Astrocyte (in vitro differentiated cells and primary cell): ENCODE measurements around the gene LRG1. TPM values are rescaled to one million over a fixed set of nuclear protein-coding genes. Genes with fewer than 3 reads are reported as not detected.

Source experiments
- DNase-seq: peaks from one replicate; pipeline ENCODE4 v3.0.0-alpha.2; 2010; ENCODE audit warnings: low read depth
- FAIRE-seq: peaks from 2 replicates; lab custom pipeline; 2011; peaks lifted over from hg19 to GRCh38; lab: Jason Lieb, UNC
- H2AFZ ChIP-seq: 2 replicates; pipeline ENCODE4 v1.6.0; 2012; ENCODE audit warnings: low read depth, low read length, inconsistent platforms
- H3K27ac ChIP-seq: 2 replicates; pipeline ENCODE4 v1.5.1; 2011; ENCODE audit warnings: low read depth, low read length, inconsistent platforms
- H3K27me3 ChIP-seq: 2 replicates; pipeline ENCODE4 v1.6.0; 2011; ENCODE audit warnings: low read length, inconsistent platforms; ENCODE audit not compliant: insufficient read depth
- H3K36me3 ChIP-seq: 2 replicates; pipeline ENCODE4 v1.5.1; 2011; ENCODE audit warnings: low read length, inconsistent platforms; ENCODE audit not compliant: insufficient read depth
- H3K4me1 ChIP-seq: 2 replicates; pipeline ENCODE4 v1.5.1; 2011; ENCODE audit warnings: low read length, inconsistent platforms; ENCODE audit not compliant: insufficient read depth
- H3K4me2 ChIP-seq: 2 replicates; pipeline ENCODE4 v1.6.0; 2012; ENCODE audit warnings: low read length, inconsistent platforms
- H3K4me3 ChIP-seq: 2 replicates; pipeline ENCODE4 v1.5.1; 2011; ENCODE audit warnings: low read depth, mild to moderate bottlenecking, low read length, inconsistent platforms; ENCODE audit not compliant: insufficient read depth
- H3K79me2 ChIP-seq: 2 replicates; pipeline ENCODE4 v1.6.0; 2012; ENCODE audit warnings: mild to moderate bottlenecking, low read length, inconsistent platforms; ENCODE audit not compliant: insufficient read depth
- H3K9ac ChIP-seq: 2 replicates; pipeline ENCODE4 v1.6.0; 2012; ENCODE audit warnings: mild to moderate bottlenecking, low read length, inconsistent platforms
- H3K9me3 ChIP-seq: 2 replicates; pipeline ENCODE4 v1.5.1; 2012; ENCODE audit warnings: low read depth, mild to moderate bottlenecking, low read length, inconsistent platforms; ENCODE audit not compliant: insufficient read depth
- H4K20me1 ChIP-seq: 2 replicates; pipeline ENCODE4 v1.6.0; 2012; ENCODE audit warnings: low read length, inconsistent platforms; ENCODE audit not compliant: insufficient read depth
- H3K27ac Mint-ChIP-seq: one replicate; pipeline ENCODE4 v1.8.0; 2021; ENCODE audit warnings: mild to moderate bottlenecking, mixed read lengths; ENCODE audit not compliant: unreplicated experiment
- H3K27me3 Mint-ChIP-seq: one replicate; pipeline ENCODE4 v1.8.0; 2021; ENCODE audit warnings: low read depth, mixed read lengths; ENCODE audit not compliant: unreplicated experiment
- H3K36me3 Mint-ChIP-seq: one replicate; pipeline ENCODE4 v1.8.0; 2021; ENCODE audit warnings: low read depth, mixed read lengths; ENCODE audit not compliant: unreplicated experiment
- H3K4me1 Mint-ChIP-seq: one replicate; pipeline ENCODE4 v1.8.0; 2021; ENCODE audit warnings: low read depth, mixed read lengths; ENCODE audit not compliant: unreplicated experiment
- H3K4me3 Mint-ChIP-seq: one replicate; pipeline ENCODE4 v1.8.0; 2021; ENCODE audit warnings: mild to moderate bottlenecking, moderate library complexity, mixed read lengths; ENCODE audit not compliant: unreplicated experiment
- H3K9me3 Mint-ChIP-seq: one replicate; pipeline ENCODE4 v1.8.0; 2021; ENCODE audit warnings: mild to moderate bottlenecking, mixed read lengths; ENCODE audit not compliant: unreplicated experiment
- CTCF ChIP-seq: IDR thresholded peaks from 2 replicates; pipeline ENCODE4 v1.5.1; 2011; ENCODE audit warnings: low read depth, mild to moderate bottlenecking, inconsistent platforms, low read length, moderate library complexity; ENCODE audit not compliant: insufficient read depth
- EZH2 ChIP-seq: IDR thresholded peaks from 2 replicates; pipeline ENCODE4 v1.6.1; 2012; ENCODE audit warnings: mild to moderate bottlenecking, low read length, inconsistent platforms; ENCODE audit not compliant: insufficient read depth
- total RNA-seq: library from RNA; stranded (reverse); gene quantifications from 2 replicates; pipeline ENCODE4 v1.2.1, GENCODE V29; 2021

The LRG1 gene
- total RNA-seq, 1 donor from 2014 or later: 0.14 TPM

- H3K9ac ChIP-seq: no peak overlapping the region
- no peak overlapping the region for H3K4me3 ChIP-seq
- H3K79me2 ChIP-seq: no peaks in the 10 kb centered on the region
- H3K4me1 Mint-ChIP-seq: peaks cover 4% of the 10 kb centered on the region
- H3K27ac Mint-ChIP-seq: no peak overlapping the region
- FAIRE-seq: no peak
- H3K9me3 Mint-ChIP-seq: no peaks in the 10 kb centered on the region
- no peak overlapping the region for H3K4me2 ChIP-seq
- peaks cover 2% of the 10 kb centered on the region for H3K36me3 Mint-ChIP-seq
- no peaks in the 10 kb centered on the region for H3K36me3 ChIP-seq
- no peaks in the 10 kb centered on the region for H4K20me1 ChIP-seq
- no peaks in the 10 kb centered on the region for H3K27me3 Mint-ChIP-seq
- no peak overlapping the region for H2AFZ ChIP-seq
- TF ChIP-seq CTCF (no peak), EZH2 (no peak)
- H3K27ac ChIP-seq: no peak overlapping the region
- no peaks in the 10 kb centered on the region for H3K9me3 ChIP-seq
- H3K27me3 ChIP-seq: no peaks in the 10 kb centered on the region
- H3K4me3 Mint-ChIP-seq: peak overlapping the region; percentile 45
- DNase-seq: no peak
- peaks cover 11% of the 10 kb centered on the region for H3K4me1 ChIP-seq
Observed at GRCh38 chr19:4570916-4571304, 31.1 kb upstream of the LRG1 start.

- Mint-ChIP-seq H3K4me3 (no peak overlapping the region), H3K4me1 (peaks cover 2% of the 10 kb centered on the region), H3K9me3 (no peaks in the 10 kb centered on the region), H3K36me3 (peaks cover 2% of the 10 kb centered on the region), H3K27ac (no peak overlapping the region), H3K27me3 (no peaks in the 10 kb centered on the region)
- Histone ChIP-seq H4K20me1 (no peaks in the 10 kb centered on the region), H3K27me3 (no peaks in the 10 kb centered on the region), H2AFZ (no peak overlapping the region), H3K36me3 (no peaks in the 10 kb centered on the region), H3K4me2 (no peak overlapping the region), H3K4me1 (peaks cover 6% of the 10 kb centered on the region), H3K27ac (no peak overlapping the region), H3K79me2 (no peaks in the 10 kb centered on the region), H3K9ac (no peak overlapping the region), H3K9me3 (no peaks in the 10 kb centered on the region), H3K4me3 (no peak overlapping the region)
- no peak for TF ChIP-seq EZH2
- TF ChIP-seq CTCF: no peak
- FAIRE-seq: no peak
- no peak for DNase-seq
Observed at GRCh38 chr19:4570402-4570801, 30.6 kb upstream of the LRG1 start.

GRCh38 chr19:4568886-4569285 is 29.1 kb upstream of the LRG1 start:
- Histone ChIP-seq H3K4me1 (no peaks in the 10 kb centered on the region), H3K9me3 (no peaks in the 10 kb centered on the region), H3K36me3 (no peaks in the 10 kb centered on the region), H3K4me3 (no peak overlapping the region), H3K27me3 (no peaks in the 10 kb centered on the region), H4K20me1 (no peaks in the 10 kb centered on the region), H2AFZ (no peak overlapping the region), H3K79me2 (no peaks in the 10 kb centered on the region), H3K9ac (no peak overlapping the region), H3K27ac (no peak overlapping the region), H3K4me2 (no peak overlapping the region)
- Mint-ChIP-seq H3K4me1 (no peaks in the 10 kb centered on the region), H3K9me3 (no peaks in the 10 kb centered on the region), H3K27me3 (no peaks in the 10 kb centered on the region), H3K4me3 (no peak overlapping the region), H3K27ac (no peak overlapping the region), H3K36me3 (peaks cover 2% of the 10 kb centered on the region)
- TF ChIP-seq EZH2 (no peak), CTCF (no peak)
- FAIRE-seq (no peak), DNase-seq (no peak)
